SU-DHL-6 (cell line): ENCODE measurements around the gene NRTN.

Experiments used
- CTCF ChIP-seq: fragments of 200-600 bp; sonication (generic); IDR thresholded peaks from one replicate; pipeline ENCODE4 v1.5.1; 2017; ENCODE audit warnings: antibody characterized with exemption, mild to moderate bottlenecking, low read length, moderate library complexity; ENCODE audit not compliant: insufficient read depth, poor library complexity, severe bottlenecking
- EZH2phosphoT487 ChIP-seq: fragments of 200-600 bp; sonication (generic), shearing (Covaris generic); conservative IDR thresholded peaks from 2 replicates; pipeline ENCODE4 v1.6.1; 2018; ENCODE audit warnings: mild to moderate bottlenecking, antibody characterized with exemption, low read length, moderate library complexity, mixed read lengths

- TF ChIP-seq CTCF (peak; percentile 96), EZH2phosphoT487 (no peak)
Measured at GRCh38 chr19:5803752-5804515, 933 bp upstream of the NRTN start.
